SJCRH30 (cell line): ENCODE measurements around the gene POLD4. TPM values are rescaled to one million over a fixed set of nuclear protein-coding genes. Genes with fewer than 3 reads are reported as not detected.
"Not testable (repeated sequence)": the region's sequence is repeated elsewhere in the genome, so short reads cannot be mapped to it uniquely, and the experiment has no call there.

Experiments
- DNase-seq, 2 experiments: peaks; one replicate each; pipeline ENCODE4 v3.0.0-alpha.2; 2015 to 2020
- H3K27ac ChIP-seq: fragments of 250-450 bp; sonication (Bioruptor Pico); 2 replicates; pipeline ENCODE4 v1.5.1; 2020; ENCODE audit warnings: mild to moderate bottlenecking, moderate library complexity
- H3K27me3 ChIP-seq: fragments of 250-450 bp; sonication (Bioruptor Pico); 2 replicates; pipeline ENCODE4 v1.5.1; 2020; ENCODE audit warnings: mild to moderate bottlenecking, moderate library complexity
- H3K36me3 ChIP-seq: fragments of 250-450 bp; sonication (Bioruptor Pico); 2 replicates; pipeline ENCODE4 v1.5.1; 2020; ENCODE audit warnings: mild to moderate bottlenecking, moderate library complexity
- H3K4me1 ChIP-seq: fragments of 250-450 bp; sonication (Bioruptor Pico); 2 replicates; pipeline ENCODE4 v1.5.1; 2020; ENCODE audit warnings: mild to moderate bottlenecking, moderate library complexity
- H3K4me3 ChIP-seq: fragments of 250-450 bp; sonication (Bioruptor Pico); 2 replicates; pipeline ENCODE4 v1.5.1; 2020; ENCODE audit warnings: mild to moderate bottlenecking, moderate library complexity
- H3K9me3 ChIP-seq: fragments of 250-450 bp; sonication (Bioruptor Pico); replicated peaks from 2 replicates; pipeline ENCODE4 v1.5.1; 2020; ENCODE audit warnings: mild to moderate bottlenecking, moderate library complexity
- total RNA-seq: library from RNA; depleted of rRNA; stranded (reverse); fragments of >200 nt; shearing (Covaris generic); gene quantifications from 2 replicates; pipeline ENCODE4 v1.2.3, GENCODE V29; 2014

POLD4 gene
- total RNA-seq, 1 experiment from 2014 or later = 35.4 TPM

DNA sequence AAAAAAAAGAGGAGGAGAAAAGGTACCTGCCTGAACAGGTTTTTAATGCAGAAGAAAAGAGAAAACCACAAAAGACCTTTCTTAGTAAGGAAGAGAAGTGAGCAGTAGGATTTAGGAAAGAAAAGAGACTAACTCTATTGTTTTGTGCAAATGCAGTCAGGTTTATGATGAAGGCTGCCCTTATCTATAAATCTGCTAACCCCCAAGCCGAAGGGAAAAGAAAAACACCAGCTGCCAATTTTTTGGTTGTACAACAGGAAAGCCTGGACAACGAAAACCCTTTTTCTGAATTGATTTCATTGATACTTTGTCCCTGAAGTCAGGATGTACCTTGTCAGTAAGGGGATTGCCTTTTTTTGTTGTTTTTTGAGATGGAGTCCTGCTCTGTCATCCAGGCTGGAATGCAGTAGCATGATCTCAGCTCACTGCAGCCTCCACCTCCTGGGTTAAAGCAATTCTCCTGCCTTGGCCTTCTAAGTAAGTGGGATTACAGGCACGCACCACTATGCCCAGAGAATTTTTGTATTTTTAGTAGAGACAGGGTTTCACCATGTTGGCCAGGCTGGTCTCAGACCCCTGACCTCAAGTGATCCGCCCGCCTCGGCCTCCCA lies 21.2 kb downstream of the POLD4 start:
- Histone ChIP-seq H3K4me1 (no peaks in the 10 kb centered on the region), H3K9me3 (no peaks in the 10 kb centered on the region), H3K4me3 (no peak overlapping the region), H3K27ac (no peak overlapping the region), H3K36me3 (no peaks in the 10 kb centered on the region), H3K27me3 (no peaks in the 10 kb centered on the region)
- no peak for DNase-seq

DNA sequence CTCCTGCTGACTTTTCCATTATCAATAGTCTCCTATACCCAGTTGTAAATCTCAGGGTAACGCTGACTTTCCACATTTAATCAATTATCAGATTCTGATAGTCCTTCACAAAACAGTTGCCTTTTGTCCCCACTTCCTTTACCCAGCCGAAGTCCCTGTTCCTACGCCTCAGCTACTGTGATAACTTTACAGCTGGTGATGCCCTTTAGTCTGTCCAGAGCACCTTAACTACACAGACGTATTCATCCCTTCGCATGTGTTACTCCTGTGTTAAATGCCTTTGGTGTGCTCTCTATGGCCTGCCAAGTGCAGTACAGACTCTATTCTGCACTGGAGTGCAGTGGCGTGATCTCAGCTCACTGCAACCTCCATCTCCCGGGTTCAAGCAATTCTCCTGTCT lies 29.8 kb downstream of the POLD4 start:
- no peaks in the 10 kb centered on the region for H3K9me3 ChIP-seq
- peaks cover 1% of the 10 kb centered on the region; the same call in 1 of the 2 replicates for H3K4me1 ChIP-seq
- DNase-seq = no peak
- no peaks in the 10 kb centered on the region for H3K36me3 ChIP-seq
- no peaks in the 10 kb centered on the region for H3K27me3 ChIP-seq
- H3K27ac ChIP-seq = no peak overlapping the region
- H3K4me3 ChIP-seq = no peak overlapping the region

DNA sequence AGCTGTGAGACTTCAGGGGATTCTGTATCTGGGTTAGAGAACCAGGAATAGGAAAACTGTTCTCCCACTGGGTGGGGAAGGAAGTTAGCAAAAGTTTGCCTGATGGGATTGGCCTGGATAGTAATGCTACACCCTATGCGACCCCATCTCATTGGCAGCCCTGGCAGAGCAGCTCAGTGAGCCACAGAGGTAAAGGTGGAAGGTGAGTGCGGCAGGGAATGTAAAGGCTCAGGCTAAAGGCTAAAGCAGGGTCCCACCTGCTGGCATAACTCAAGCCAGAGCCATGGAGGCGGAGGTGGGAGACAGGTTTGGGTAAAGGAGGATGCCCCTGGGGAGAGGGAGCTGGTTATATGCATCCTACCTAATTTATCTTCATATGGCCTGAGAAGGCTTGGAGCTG lies 31.3 kb downstream of the POLD4 start:
- no peaks in the 10 kb centered on the region for H3K9me3 ChIP-seq
- no peak for DNase-seq
- H3K4me1 ChIP-seq = peaks cover 4% of the 10 kb centered on the region; the same call in 1 of the 2 replicates
- H3K36me3 ChIP-seq = no peaks in the 10 kb centered on the region
- H3K27ac ChIP-seq = no peak overlapping the region
- no peak overlapping the region for H3K4me3 ChIP-seq
- no peaks in the 10 kb centered on the region for H3K27me3 ChIP-seq

DNA sequence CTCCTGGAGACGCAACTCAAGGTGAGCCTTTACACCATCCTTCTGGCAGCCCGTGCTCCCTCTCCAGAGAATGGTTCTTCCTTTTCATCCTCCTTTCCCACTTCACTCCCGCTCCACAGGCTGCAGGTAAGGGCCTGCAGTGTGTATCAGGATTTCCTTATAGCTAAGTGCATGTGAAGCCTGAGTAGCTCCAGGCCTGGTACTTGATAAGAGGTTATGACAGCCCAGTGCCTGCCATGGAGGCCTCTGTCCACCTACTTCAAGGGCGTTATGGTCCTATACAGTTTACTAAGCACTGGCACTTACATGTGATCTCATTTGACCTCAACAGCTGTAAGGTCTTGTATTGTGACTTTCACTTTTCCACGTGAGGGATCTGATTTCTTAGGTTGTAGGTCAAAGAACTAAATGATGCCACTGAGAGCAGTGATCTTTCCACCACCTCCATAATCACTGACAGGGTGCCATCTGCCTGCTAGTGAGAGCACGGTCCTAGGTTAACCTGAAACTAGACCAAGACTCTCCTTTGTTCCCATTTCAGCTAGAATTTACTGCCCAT lies 32.0 kb downstream of the POLD4 start:
- H3K4me3 ChIP-seq = no peak overlapping the region
- H3K4me1 ChIP-seq = peaks cover 4% of the 10 kb centered on the region; the same call in 1 of the 2 replicates
- no peaks in the 10 kb centered on the region for H3K27me3 ChIP-seq
- H3K9me3 ChIP-seq = no peaks in the 10 kb centered on the region
- no peak overlapping the region for H3K27ac ChIP-seq
- H3K36me3 ChIP-seq = no peaks in the 10 kb centered on the region
- no peak for DNase-seq

DNA sequence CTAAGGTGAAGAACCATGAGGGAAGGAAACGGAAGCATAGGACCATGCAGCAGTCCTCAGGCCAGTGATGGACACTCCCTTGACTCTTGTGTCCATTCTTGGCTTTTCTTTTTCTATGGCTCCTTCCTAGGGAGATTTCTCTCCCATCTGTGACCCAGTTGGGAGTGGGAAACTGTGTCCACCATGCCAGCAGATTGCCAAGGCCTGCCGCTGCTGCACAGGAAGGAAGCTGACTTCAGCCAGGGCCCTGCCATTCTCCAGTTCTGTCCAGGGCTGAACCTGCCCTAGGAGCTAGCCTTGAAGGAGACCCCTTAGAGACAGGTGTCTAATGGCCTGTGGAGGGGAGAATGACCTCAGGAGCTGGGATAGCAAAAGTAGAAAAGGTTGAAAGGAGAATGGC lies 32.7 kb downstream of the POLD4 start:
- DNase-seq = no peak
- Histone ChIP-seq H3K4me1 (peaks cover 4% of the 10 kb centered on the region; the same call in 1 of the 2 replicates), H3K4me3 (no peak overlapping the region), H3K27me3 (no peaks in the 10 kb centered on the region), H3K36me3 (no peaks in the 10 kb centered on the region), H3K27ac (no peak overlapping the region), H3K9me3 (no peaks in the 10 kb centered on the region)

DNA sequence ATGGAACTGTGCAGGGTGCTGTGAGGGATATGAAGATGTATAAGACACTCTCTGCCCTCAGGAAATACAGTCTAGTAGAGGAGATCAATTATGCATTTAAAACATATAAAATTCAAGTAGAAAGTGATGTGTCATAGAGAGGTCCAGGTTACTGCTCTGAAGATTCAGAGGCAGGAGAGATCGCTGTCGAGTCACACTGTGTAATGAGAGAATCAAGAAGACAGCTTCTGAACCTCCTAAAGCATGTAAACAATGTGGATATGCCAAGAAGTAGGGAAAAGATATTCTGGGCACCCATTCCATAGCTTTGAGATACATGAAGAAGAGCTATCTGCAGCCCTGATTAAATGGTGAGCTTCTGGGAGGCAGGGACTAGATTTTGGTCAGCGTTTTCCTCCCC lies 33.3 kb downstream of the POLD4 start:
- no peak for DNase-seq
- Histone ChIP-seq H3K4me1 (peaks cover 4% of the 10 kb centered on the region; the same call in 1 of the 2 replicates), H3K36me3 (no peaks in the 10 kb centered on the region)

DNA sequence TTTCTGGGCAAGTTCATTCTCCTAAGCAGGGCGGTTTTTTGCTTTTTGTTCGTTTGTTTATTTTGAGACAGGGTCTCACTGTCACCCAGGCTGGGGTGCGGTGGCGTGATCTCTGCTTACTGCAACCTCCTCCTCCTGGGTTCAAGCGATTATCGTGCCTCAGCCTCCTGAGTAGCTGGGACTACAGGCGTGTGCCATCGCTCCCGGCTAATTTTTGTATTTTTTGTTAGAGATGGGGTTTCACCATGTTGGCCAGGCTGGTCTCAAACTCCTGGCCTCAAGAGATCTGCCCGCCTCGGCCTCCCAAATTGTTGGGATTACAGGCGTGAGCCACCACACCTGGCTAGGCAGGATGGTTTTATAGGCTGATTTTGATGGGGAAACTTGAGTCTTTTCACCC lies 34.5 kb downstream of the POLD4 start:
- not testable (repeated sequence) for H3K4me1 ChIP-seq, H3K36me3 ChIP-seq, DNase-seq, H3K27me3 ChIP-seq, H3K9me3 ChIP-seq, H3K27ac ChIP-seq, H3K4me3 ChIP-seq

More for the DNA sequence above, 33.3 kb downstream of the POLD4 start:
- no peaks in the 10 kb centered on the region for H3K27me3 ChIP-seq
- no peak overlapping the region for H3K27ac ChIP-seq
- no peak overlapping the region for H3K4me3 ChIP-seq
- no peaks in the 10 kb centered on the region for H3K9me3 ChIP-seq

DNA sequence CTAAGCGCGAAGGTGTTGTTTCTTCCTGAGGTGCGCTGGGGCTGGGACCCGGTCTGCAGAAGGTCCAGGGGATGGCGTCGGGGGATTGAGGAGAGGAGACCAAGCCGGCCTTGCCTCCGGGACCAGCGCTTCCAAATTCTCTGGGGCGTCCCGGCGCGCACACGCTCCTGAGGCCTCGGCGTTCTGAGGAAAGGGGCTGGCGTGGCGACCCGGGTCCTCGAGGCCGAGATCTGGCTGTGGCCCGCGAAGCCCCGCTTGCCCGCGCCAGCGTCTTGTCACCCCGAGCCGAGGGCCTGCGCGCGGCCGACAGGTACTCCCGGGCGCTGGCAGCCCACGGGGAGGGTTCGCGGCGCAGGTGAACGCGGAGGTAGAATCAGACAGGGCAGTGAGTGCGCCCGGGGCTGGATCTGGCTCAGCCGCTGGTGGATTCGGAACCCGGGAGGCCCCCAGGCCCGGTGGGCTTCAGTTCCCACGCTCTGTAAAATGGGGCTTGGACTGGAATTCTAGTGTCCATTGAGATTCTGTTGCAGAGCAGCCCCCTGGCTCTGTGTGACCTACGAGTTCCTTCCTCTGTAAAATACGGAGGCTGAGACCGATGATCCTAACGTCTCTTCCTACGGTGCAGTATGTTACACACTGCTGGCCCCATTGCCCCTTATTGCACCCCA lies 35.3 kb downstream of the POLD4 start:
- DNase-seq = no peak
- peak overlapping the region; percentile 68 for H3K4me3 ChIP-seq
- H3K27me3 ChIP-seq = no peaks in the 10 kb centered on the region
- no peak overlapping the region for H3K27ac ChIP-seq
- no peaks in the 10 kb centered on the region for H3K36me3 ChIP-seq
- peaks cover 4% of the 10 kb centered on the region; the same call in 1 of the 2 replicates for H3K4me1 ChIP-seq
- no peaks in the 10 kb centered on the region for H3K9me3 ChIP-seq

DNA sequence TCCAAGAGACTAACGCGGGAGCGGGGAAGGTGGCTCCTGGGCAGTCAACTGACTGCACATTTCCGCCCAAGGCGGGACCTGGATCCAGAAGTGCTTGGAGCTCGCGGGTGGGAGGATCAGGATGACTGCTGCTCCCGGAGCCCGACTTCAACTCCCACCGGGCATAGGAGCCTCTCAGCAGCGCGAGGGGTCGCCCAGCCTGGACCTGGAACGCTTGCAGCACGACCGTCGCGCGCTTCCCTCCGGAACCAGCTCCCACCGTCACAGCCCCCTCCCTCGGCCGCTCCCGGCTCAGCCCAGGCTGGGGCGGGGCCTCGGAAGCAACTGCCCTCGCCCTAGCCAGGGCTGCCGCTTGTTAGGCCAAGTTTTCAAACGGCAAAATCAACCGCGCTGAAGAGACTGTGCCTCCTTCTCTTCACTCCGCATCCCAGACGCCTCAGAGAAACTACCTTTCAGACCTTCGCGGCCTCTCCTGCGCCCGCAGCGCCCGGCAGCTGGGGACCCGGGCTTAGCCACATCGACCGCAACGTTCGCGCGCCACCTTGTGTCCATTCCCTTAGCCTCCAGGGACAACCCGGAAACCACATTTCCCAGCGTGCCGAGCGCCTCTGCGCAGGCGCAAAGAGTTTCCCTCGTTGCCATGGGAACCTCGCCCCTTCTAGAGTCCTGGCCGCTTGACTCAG lies 36.0 kb downstream of the POLD4 start:
- no peaks in the 10 kb centered on the region for H3K36me3 ChIP-seq
- peaks cover 4% of the 10 kb centered on the region; the same call in 1 of the 2 replicates for H3K4me1 ChIP-seq
- peak; percentile 93 to 98 for DNase-seq
- H3K4me3 ChIP-seq = peak overlapping the region; percentile 68
- peak overlapping the region; percentile 44 for H3K27ac ChIP-seq
- no peaks in the 10 kb centered on the region for H3K27me3 ChIP-seq
- H3K9me3 ChIP-seq = no peaks in the 10 kb centered on the region

DNA sequence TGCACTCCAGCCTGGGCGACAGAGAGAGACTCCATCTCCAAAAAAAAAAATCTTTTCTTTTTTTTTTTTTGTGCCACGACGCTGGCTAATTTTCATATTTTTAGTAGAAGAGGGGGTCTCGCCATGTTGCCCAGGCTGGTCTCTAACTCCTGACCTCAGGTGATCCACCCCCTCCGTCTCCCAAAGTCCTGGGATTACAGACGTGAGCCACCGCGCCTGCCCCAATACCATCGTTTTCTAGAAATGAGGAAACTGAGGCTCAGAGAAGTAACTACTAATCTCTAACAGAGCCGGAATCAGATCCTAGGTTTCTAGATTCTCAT lies 36.5 kb downstream of the POLD4 start:
- peaks cover 4% of the 10 kb centered on the region; the same call in 1 of the 2 replicates for H3K4me1 ChIP-seq
- no peaks in the 10 kb centered on the region for H3K9me3 ChIP-seq
- DNase-seq = no peak
- H3K27me3 ChIP-seq = no peaks in the 10 kb centered on the region
- H3K27ac ChIP-seq = peak overlapping the region; percentile 44
- peak overlapping the region; percentile 68 for H3K4me3 ChIP-seq
- no peaks in the 10 kb centered on the region for H3K36me3 ChIP-seq

DNA sequence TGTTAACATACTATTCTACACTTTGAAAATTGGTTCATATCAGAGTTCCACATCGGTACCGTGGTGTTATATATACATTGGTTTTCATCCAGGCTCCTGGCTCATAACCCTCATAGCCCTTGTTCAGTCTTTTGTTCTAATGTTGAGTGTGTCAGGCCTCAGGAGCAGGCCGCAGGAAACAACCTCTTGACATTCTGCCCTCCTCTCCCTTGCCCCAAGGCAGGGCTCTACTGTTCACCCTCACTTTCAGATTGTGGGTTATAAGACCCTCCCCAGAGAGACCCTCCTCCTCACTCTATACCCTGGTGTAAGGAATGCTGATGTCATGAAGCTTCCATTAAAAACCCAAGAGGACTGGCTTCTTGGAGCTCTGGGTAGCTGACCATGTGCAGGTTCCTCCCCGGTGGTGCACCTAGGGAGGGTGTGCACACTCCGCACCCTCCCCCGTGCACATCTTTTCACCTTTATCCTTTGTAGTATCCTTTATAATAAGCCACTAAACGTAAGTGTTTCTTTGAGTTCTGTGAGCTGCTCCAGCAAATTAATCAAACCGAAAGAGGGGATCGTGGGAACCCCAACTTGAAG lies 37.9 kb downstream of the POLD4 start:
- Histone ChIP-seq H3K4me1 (peaks cover 4% of the 10 kb centered on the region; the same call in 1 of the 2 replicates), H3K27me3 (no peaks in the 10 kb centered on the region)

DNA sequence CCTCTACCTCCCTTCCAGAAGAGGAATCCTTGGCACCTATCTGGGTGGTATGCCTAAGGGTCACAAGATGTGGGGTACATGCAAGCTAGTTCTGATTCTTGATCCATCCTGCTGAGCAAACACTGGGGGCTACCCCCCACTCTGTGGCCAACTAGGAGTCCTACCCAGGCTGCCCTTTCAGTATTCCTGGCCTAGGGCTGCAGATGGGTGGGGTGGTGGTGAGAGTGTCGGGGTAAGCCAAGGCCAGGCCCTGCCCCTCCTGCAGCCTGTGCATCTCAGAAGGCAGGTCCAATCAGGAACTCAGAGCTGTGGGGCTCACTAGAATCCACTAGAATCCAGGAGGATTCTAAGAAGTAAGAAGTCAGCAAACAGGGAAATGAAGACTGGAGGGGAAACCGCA lies 39.1 kb downstream of the POLD4 start:
- no peak overlapping the region for H3K27ac ChIP-seq
- no peak for DNase-seq
- no peak overlapping the region for H3K4me3 ChIP-seq
- H3K27me3 ChIP-seq = no peaks in the 10 kb centered on the region
- no peaks in the 10 kb centered on the region for H3K9me3 ChIP-seq
- H3K36me3 ChIP-seq = no peaks in the 10 kb centered on the region
- peaks cover 4% of the 10 kb centered on the region; the same call in 1 of the 2 replicates for H3K4me1 ChIP-seq

More for the DNA sequence above, 37.9 kb downstream of the POLD4 start:
- Histone ChIP-seq H3K36me3 (no peaks in the 10 kb centered on the region), H3K27ac (no peak overlapping the region), H3K4me3 (no peak overlapping the region), H3K9me3 (no peaks in the 10 kb centered on the region)
- DNase-seq = no peak

DNA sequence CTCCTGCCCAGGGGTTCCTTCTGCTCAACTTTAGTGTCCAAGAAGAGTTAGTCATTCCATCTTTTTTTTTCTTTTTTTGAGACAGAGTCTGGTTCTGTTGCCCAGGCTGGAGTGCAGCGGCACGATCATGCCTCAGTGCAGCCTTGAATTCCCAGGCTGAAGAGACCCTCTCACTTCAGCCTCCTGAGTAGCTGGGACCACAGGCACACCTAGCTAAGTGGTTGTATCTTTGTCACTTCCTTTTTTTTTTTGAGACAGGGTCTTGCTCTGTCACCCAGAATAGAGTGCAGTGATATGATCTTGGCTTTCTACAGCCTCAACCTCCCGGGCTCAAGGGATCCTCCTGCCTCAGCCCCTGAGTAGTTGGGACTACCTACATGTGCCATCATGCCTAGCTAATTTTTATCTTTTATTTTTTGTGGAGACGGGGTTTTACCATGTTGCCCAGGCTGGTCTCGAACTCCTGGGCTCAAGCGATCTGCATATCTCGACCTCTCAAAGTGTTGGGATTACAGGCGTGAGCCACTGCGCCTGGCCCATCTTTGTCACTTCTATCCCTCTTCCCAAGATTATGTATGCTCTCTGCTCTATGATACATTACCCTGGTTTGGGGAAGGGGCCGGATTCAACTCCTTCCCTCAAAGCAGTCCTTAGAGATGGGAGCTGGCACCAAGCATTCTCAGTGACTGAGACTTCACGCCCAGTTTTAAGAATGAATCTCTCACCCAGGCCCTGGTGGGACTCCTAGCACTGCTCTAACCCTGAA lies 40.0 kb downstream of the POLD4 start:
- Histone ChIP-seq H3K27me3 (no peaks in the 10 kb centered on the region), H3K4me3 (no peak overlapping the region), H3K36me3 (no peaks in the 10 kb centered on the region), H3K27ac (no peak overlapping the region), H3K4me1 (peaks cover under 1% of the 10 kb centered on the region; the same call in 1 of the 2 replicates), H3K9me3 (no peaks in the 10 kb centered on the region)
- DNase-seq = no peak
